OCI-M2 (cell line): ENCODE measurements around the gene LOXL1.
"Not testable (repeated sequence)": the region's sequence is repeated elsewhere in the genome, so short reads cannot be mapped to it uniquely, and the experiment has no call there.

Source experiments
- DNase-seq: peaks from one replicate; lab custom pipeline; 2025; ENCODE audit not compliant: unreplicated experiment; lab: John Stamatoyannopoulos, UW

LOXL1 gene

GRCh38 chr15:73973683-73974200 is 47.5 kb downstream of the LOXL1 start:
- not testable (repeated sequence) for DNase-seq

- DNase-seq, result not testable (repeated sequence)
Observed at GRCh38 chr15:73975440-73976125, 49.3 kb downstream of the LOXL1 start.

- no peak for DNase-seq
Observed at GRCh38 chr15:73978896-73979295, 52.6 kb downstream of the LOXL1 start.

GRCh38 chr15:73979636-73980035 is 53.4 kb downstream of the LOXL1 start:
- no peak for DNase-seq

- no peak for DNase-seq
Observed at GRCh38 chr15:73981761-73982221, 55.5 kb downstream of the LOXL1 start.

- no peak for DNase-seq
Observed at GRCh38 chr15:73982222-73982962, 56.1 kb downstream of the LOXL1 start.

GRCh38 chr15:73983211-73983727 is 57.0 kb downstream of the LOXL1 start:
- no peak for DNase-seq

GRCh38 chr15:73983773-73984172 is 57.5 kb downstream of the LOXL1 start:
- DNase-seq, result no peak

- DNase-seq, result no peak
Observed at GRCh38 chr15:73984208-73984979, 58.1 kb downstream of the LOXL1 start.

- DNase-seq, result no peak
Observed at GRCh38 chr15:73985101-73985873, 59.0 kb downstream of the LOXL1 start.

GRCh38 chr15:73986055-73986775 is 60.0 kb downstream of the LOXL1 start:
- DNase-seq, result no peak

GRCh38 chr15:73986776-73987056 is 60.5 kb downstream of the LOXL1 start:
- no peak for DNase-seq

GRCh38 chr15:73987250-73987649 is 61.0 kb downstream of the LOXL1 start:
- no peak for DNase-seq

- DNase-seq, result no peak
Observed at GRCh38 chr15:73987681-73988444, 61.6 kb downstream of the LOXL1 start.

- DNase-seq, result no peak
Observed at GRCh38 chr15:73988445-73988969, 62.2 kb downstream of the LOXL1 start.

- no peak for DNase-seq
Observed at GRCh38 chr15:73989001-73989798, 62.9 kb downstream of the LOXL1 start.

- no peak for DNase-seq
Observed at GRCh38 chr15:73990250-73991005, 64.2 kb downstream of the LOXL1 start.

- DNase-seq, result no peak
Observed at GRCh38 chr15:73991260-73991659, 65.0 kb downstream of the LOXL1 start.
